Measurements from ENCODE around the gene SPCS3.
"Not testable (repeated sequence)": the region's sequence is repeated elsewhere in the genome, so short reads cannot be mapped to it uniquely, and the experiment has no call there.

The SPCS3 gene

DNA sequence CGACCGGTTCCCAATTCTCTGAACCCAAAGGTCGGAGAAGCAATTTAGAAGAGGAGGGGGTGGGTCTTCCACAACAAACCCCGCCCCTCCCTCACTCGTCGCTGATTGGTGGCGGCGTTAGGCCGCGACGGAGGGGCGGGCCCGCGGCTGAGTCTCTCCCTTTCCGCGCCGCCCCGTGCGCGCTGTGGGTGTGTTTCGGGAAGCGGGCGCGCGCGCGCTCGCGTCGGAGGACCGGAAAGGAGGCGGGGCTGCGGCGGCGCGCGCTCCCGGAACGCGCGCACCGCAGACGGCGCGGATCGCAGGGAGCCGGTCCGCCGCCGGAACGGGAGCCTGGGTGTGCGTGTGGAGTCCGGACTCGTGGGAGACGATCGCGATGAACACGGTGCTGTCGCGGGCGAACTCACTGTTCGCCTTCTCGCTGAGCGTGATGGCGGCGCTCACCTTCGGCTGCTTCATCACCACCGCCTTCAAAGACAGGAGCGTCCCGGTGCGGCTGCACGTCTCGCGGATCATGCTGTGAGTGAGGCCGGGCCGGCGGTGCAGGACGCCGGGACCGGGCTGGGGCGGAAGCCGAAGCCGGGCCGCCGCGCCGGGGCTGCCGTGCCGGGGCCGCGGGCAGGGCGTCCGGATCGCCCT lies at the start of gene SPCS3:
SPCS3 (plus strand) TSS at position 263 of the 636 bp plus-strand sequence; CDS start at position 374, 111 bp downstream.
- peak; percentile 73 for DNase-seq

DNA sequence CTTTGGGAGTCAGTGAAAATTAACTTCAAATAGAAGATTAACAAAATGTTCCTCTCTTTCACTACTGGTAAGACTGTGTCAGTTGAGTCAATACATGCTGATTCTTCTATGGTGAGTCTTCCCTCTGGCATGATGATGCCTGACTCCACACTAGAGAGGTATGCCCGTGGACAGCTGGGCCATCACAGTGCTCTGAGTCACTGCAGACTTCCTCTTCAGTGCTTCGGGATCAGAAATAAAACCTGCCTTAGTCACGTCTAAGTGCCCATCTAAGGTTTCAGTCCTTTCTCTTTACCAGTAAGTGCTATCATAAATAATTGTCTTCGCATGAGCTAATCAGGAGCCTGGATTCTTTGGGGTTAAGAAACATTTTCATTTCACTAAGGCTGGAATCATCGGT lies 49.1 kb upstream of the SPCS3 start:
- no peak for DNase-seq

DNA sequence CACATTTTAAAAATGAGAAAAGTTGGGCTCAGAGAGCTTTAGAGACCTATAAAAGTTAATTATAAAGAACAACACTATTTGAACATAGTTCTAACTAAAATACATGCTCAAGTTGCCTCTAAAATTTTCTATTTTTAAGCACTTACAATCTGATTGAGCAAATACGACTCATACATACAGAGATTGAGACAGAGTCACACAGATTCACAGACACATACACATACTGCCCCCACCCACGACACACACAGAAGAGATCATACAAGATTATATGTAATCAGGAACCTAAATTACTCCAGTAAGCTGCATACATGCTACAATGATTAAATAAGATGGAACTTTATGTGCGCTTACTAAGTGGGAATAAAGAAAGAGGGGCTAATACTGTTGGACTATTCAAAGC lies 48.0 kb upstream of the SPCS3 start:
- no peak for DNase-seq

DNA sequence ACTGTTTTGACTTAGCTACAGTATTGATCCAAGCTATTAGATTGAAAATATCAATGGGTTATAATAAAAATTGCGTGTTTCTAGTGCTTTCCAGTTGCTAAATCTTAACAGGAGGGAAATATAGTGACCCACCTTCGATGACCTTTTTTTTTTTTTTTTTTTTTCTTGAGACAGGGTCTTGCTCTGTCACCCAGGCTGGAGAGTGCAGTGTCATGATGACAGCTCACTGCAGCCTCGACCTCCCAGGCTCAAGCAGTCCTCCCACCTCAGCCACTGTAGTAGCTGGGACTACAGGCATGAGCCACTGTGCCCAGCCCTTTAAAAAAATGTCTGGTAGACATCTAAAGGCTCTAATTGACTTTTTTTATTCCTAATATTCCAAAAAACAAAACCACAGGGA lies 47.0 kb upstream of the SPCS3 start:
- DNase-seq: no peak

DNA sequence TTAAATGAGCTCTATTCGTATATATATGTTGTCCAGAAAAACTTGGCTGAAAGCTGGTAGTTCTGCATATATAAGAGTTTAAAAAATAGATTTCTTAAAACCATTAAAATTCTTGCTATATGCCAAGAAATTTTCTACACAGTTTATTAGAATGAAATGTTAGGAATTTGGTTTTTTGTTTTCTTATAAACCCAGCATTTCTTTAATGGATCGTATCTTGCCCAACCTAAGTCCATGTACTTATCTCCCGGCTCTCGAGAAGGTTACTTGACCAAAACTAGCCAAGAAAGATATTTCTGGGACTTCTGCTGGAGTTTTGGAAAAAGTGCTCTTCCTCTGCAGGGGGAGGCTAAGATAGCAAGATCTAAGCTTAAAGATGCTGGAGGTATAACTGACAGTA lies 46.0 kb upstream of the SPCS3 start:
- no peak for DNase-seq

DNA sequence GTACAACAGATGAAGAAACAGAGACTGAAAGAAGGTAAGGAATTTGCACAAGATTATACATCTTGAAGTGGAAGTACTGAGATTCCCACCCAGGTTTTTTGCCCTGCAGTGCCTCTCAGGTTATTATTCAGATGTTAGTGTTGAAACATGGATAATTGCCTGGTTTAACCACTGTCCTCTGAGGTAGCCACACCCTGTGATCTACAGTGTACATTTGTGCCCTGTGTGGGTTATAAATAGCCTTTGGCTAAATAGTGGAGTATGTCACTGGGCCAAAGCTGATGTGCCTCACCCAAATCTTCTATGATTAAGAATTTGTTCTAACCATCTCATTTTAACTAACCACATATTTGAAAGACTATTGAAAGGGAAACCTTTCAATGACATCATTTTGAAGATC lies 45.3 kb upstream of the SPCS3 start:
- no peak for DNase-seq

DNA sequence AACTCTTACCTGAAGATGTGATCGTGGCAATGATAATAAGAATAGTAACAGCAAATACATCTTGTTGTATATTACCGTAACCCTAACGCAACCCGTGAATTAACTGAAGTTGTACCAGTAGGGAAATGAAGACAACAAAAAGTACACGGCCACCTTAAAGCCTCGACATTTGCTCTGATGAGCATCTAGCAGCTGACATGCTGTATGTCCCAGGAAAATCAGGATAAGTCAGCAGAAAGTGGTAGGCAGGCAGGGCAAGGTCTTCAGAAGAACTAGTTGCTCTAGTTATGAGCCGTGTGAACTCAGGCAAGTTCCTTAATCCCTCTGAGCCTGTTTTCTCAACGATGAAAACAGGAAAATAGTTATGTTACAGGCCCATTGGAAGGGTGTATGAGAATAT lies 43.1 kb upstream of the SPCS3 start:
- DNase-seq: no peak

DNA sequence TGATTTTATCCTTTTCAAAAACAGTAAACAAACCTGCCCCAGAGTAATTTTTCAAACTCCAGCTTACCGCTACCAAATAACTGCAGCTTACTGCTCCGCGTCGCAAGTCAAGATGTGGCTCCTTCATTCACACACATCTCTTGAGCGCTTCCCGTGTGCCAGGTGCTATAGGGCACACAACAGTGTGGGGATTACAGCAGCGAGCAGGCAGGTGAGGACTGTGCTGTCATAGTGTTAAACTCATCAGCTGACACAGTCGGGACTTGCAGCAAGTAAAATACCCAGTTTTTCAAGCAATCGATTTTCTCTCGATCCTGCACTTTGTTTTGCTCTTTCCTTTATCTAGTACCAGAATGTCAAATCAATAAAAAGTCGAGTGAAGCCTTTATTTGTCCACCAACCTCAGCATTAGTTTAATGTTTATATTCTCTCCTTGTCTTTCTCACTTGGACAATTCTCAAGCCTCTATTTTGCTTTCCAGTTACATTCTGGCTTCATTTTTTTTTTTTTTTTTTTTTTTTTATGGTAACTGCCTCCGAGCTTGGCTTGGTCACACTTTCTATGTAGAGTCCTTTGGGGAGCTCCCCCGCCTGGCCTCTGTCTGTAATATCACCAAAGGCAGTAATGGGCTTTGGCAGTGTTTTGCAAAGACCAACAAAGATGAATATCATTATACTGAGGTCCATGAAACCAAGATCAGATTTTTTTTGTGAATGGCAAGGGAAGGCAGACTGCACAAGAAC lies 42.4 kb upstream of the SPCS3 start:
- DNase-seq: peak; percentile 30

DNA sequence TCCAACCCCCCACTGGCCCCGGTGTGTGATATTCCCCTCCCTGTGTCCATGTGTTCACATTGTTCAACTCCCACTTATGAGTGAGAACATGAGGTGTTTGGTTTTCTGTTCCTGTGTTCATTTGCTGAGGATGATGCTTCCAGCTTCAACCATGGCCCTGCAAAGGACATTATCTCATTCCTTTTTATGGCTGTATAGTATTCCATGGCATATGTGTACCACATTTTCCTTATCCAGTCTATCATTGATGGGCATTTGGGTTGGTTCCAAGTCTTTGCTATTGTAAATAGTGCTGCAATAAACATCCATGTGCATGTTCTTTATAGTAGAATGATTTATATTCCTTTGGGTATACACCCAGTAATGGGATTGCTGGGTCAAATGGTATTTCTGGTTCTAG lies 40.2 kb upstream of the SPCS3 start:
- not testable (repeated sequence) for DNase-seq

DNA sequence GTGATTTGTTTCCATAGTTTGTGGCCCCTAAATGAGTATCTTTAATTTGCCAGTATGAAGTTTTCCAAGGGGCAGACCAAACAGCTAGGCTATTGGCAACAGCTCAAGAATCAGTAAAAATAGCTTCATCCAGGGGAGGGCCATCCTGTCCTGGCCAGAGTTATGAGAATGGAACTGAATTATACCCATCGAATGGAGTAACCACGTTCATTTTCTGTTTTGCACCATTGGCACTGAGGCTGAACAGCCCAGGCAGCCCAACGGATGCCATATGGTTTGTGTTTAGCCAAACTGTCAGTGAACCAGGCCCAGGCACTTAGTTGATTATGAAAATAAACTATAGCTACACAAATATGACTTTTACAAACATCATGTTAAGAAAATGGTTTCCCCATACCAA lies 33.0 kb upstream of the SPCS3 start:
- no peak for DNase-seq

DNA sequence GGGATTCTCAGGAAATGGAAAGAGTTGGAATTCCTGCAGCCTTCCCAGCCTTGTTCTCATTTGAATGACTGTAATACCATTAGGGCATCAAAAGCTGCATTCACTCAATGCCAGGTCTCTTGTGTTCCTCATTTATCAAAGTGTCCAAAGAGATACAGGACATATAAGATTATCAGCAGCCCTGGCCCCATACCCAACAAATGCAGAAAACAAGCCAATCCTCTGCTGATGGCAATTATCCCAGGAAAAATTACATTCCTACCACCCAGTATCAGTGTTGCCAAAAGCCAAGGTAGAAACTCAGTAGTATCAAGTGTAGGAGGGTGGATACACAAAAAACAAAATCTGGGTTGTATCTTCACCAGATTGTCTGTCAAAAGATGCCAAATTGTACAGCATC lies 32.2 kb upstream of the SPCS3 start:
- no peak for DNase-seq

DNA sequence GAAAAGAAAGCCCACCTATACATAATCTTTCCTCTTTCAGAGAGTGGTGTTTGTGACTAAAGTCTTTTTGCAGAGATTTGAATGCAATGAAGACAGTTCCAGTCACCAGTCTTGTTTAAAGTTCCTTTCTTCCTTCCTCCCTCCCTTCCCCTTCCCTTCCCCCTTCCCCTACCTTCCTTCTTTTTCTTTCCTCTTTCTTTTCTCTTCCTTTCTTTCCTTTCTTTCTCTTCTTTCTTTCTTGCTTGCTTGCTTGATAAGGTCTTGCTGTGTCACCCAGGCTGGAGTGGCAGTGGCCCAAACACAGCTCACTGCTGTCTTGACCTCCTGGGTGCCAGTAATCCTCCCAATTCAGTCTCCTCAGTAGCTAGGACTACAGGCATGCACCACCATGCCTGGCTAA lies 31.7 kb upstream of the SPCS3 start:
- no peak for DNase-seq

DNA sequence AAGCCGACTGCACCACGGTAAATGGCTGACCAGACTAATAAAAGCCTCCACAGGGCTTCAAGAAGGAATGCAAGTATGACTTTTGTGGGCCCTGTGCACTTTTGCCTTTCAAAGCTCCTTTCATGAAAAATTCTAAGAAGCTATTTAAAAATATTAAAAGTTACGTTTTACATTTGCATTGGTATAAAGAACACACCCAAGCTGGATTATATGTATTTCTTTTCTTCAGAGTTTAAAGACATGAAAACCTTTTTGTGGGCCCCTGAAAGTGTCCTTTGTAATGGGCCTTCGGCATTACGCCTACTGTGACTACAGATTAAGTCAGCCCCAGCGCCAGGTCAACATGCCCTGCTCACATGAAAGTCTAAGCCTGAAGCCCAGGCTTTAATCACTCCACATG lies 30.2 kb upstream of the SPCS3 start:
- no peak for DNase-seq

DNA sequence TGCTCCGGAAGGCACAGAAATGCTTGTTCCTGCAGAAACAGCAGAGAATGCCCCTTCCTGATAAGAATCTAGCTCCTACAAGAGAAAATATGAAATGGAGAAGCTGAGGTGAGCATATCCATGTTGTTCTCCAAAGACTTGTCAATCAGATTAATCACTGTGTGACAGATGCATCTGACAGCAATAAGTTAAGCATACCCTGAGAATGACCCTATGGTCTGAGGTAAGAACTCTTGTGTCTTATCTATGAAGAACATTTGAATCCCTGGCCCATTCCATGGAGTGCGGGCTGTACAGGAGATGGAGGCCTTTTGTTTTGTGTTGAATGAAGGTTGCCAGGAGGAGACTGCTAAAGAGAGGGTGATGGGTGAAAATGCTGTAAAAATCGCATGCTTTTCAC lies 29.2 kb upstream of the SPCS3 start:
- DNase-seq: no peak

DNA sequence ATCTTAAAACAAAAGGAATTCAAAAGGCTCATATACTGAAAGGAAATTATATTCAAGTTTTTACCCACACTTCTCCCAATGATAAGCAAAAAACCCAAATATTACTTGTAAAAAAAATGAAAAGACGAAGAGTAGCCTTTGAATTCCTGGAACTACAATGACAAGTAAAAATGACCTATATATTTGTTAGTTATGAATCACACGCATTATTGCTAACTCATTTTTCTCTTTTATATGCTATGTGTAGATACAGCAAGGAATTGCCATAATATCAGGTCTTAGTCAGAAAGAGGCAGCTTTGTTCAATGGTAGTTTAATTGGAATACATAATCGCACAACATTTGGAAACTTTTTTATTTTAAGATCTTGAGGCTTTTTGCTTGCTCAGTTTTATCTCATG lies 28.0 kb upstream of the SPCS3 start:
- DNase-seq: no peak

DNA sequence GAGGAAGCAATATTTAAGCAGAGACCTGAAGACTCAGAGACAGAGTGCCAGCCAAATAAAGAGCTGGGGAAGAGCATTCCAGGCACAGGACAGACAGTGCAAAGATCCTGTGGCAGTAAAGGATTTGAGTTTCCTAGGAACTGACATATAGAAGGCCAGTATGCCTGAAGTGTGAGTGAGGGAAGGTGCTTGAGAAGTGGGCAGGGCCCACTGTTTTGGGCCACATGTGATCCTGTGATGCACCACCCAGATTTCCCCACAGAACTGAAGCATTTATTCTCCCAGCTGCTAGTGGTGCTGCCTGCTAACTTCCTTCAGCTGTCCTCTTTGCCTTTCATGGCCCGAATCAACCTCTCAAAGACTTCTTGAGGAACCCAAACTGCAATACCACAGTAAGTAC lies 26.8 kb upstream of the SPCS3 start:
- DNase-seq: no peak

DNA sequence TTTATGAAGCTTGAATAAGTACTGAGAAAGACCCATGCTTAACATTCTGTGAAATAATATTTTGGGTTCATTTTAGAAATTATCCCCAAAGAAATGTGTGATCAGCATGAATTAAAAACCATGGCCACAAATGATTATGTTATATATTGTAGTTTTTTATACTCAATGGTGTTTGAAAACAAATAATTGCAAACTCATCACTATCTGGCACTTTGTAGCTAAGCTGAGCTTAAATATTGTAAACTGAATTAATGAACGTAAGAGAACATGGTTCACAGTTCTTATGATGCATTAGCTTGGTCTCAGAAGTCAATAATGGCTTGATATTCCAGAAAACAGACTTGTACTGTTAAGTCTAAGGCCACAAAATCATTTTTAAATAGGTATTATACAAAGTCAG lies 26.1 kb upstream of the SPCS3 start:
- no peak for DNase-seq

DNA sequence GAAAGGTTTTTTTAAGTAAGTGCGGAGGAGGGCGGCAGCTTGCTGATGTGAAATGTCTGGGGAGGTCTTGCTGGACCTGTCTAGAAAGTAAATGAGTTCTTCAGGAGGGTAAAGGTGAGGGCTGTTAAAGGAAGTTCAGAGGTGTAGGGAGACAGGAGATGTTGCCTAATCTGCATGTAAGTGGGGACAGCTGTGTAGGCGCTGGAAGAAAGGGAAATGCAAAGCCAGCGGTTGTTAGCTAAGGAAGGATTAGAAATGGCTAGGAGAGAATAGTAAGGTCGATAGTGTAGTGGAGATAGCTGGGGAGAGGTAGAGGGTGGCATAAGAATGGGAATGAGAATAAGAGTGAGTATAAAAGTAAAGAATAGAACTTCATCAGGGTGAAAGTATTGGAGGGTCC lies 23.9 kb upstream of the SPCS3 start:
- DNase-seq: not testable (repeated sequence)

DNA sequence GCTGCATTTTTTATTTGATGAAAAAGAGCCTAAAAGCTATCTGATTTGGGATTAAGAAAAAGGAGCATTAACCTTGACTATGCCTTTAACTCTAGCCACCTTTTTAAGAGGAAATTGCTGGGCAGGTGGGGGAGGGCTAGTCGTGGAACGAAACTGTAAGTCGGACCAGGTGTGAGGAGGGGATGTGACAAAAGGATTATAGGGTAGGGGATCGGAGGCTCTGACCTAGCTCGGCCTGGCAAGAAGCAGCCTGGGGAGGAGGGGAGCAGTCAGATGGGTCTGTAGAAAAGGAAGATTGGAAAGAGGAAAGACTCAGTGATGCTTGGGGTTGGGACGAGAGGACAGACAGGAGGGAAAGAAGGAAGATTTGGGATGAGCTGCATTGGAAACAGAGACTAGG lies 21.1 kb upstream of the SPCS3 start:
- no peak for DNase-seq

DNA sequence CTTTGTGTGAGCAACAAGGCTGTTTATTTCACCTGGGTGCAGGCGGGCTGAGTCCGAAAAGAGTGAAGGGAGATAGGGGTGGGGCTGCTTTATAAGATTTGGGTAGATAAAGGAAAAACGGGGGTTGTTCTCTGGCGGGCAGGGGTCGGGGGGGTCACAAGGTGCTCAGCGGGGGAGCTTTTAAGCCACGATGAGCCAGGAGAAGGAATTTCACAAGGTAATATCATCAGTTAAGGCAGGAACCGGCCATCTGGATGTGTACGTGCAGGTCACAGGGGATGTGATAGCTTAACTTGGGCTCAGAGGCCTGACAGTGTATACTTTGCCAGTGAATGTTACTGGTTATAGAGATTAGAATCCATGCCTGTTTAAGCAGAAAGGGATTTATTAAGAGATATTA lies 19.7 kb upstream of the SPCS3 start:
- DNase-seq: no peak

DNA sequence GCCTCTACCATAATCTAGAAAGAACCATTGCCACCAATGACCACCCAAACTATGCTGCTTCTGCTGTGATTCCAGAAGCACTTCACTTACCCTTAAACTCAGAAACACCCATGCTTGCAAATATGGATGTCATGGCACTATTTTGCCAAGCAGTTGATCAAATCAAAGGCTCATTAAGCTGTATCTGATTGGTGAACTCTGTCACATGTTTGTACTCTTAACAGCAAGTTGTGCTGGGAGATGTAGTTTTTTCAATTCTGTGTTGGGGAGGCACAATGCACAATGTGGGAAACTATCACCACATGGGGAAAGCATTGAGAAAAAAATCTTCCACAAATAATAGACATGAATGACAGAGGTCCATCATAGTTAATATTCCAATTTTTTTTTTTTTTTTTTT lies 19.2 kb upstream of the SPCS3 start:
- no peak for DNase-seq

DNA sequence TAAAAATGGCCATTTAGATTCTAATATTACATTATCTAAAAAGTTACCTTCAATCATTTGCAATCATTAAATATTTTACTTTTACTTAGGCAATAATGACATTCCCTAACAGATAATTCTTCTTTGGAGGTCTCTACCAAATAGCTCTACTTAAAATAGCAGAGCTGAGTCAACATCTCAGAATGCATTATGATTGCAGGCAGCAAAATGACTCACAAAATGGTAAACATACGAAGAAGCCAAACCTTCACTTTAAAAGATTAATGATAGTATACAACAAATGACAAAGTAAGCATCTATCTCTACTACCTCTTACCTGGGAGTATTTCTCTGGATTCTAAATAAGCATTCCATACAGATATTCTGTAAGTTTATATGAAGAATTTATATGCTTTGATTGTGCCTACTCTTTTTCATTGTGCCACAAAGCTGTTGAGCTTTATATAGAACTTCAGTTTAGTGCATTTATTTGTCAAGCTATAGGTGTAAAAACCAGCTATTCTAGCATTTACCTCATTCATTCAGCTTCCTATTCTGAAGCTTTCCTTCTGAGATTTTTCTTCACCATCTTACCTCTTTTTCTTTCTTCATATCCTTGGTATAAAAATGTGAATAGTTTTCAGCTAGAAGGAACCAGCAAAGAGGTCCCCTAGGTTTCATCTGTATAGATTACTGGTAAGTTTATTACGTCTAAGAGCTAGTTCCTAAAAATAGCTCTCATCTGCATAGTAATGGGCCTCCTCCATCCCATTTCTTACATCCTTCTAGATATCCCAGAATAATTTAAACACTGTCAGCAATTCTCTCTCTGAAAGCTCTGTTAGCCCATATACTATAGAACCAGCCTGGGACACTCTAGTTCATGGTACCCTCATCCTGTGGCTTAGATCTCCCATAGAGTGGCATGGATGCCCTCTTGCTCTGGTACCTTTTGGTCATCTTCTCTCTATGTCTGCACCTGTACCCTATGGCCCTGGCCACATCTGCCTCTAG lies 17.2 kb upstream of the SPCS3 start:
- DNase-seq: no peak

DNA sequence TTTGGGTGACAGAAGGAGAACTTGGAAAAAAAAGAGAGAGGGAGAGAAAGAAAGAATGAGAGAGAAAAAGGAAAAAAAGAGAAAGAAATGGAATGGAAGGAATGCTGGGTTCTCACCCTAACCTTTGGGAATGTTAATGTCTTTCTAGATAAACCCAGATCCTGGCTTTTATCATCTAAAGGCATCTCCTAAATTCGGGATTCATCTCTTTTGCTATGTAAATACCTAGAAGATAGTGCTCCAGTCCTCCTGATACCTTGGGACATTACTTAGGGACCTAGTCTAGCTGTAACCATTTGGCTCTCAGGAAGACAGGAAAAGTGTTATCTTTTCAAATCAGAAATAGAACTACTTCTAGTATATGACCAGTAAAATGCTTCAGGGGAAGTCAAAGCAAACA lies 15.8 kb upstream of the SPCS3 start:
- DNase-seq: no peak

Data from NCI-H2107 (cell line).